ENCODE measurements around the gene GJB3. TPM values are rescaled to one million over a fixed set of nuclear protein-coding genes. Genes with fewer than 3 reads are reported as not detected.

Gene GJB3
- total RNA-seq, 1 experiment from 2014 or later: 63.0 TPM

DNA sequence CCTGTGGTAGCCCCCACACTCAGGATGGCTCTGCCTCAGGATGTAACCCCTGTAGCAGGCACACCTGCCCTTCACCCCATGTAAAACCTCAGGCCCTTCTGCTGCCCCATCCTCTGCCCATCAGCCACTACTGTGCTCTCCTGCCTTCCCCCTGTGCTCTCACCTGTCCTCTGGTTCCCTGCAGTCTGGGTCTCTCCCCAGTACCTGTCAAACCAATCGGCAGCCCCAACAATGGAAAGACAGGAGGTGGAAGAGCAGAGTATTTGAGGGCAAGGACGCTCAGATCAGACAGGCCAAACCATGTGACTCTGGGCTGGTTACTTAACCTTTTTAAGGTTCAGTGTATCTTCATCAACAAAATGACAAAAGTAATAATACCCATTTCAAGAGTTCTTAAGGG lies 47.6 kb downstream of the GJB3 start:
- intact Hi-C loops (cut with micrococcal nuclease; ENCODE audit: unreplicated experiment): no loop called here
- H3K27ac ChIP-seq: no peak overlapping the region
- TF ChIP-seq EZH2 (IDR thresholded peaks at IDR 0.05; ENCODE audit: low read depth): no peak
- TF ChIP-seq, protein P1, sequence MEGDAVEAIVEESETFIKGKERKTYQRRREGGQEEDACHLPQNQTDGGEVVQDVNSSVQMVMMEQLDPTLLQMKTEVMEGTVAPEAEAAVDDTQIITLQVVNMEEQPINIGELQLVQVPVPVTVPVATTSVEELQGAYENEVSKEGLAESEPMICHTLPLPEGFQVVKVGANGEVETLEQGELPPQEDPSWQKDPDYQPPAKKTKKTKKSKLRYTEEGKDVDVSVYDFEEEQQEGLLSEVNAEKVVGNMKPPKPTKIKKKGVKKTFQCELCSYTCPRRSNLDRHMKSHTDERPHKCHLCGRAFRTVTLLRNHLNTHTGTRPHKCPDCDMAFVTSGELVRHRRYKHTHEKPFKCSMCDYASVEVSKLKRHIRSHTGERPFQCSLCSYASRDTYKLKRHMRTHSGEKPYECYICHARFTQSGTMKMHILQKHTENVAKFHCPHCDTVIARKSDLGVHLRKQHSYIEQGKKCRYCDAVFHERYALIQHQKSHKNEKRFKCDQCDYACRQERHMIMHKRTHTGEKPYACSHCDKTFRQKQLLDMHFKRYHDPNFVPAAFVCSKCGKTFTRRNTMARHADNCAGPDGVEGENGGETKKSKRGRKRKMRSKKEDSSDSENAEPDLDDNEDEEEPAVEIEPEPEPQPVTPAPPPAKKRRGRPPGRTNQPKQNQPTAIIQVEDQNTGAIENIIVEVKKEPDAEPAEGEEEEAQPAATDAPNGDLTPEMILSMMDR (conservative IDR thresholded peaks at IDR 0.05): no peak
- H3K36me3 ChIP-seq (ENCODE audit: low read depth): no peaks in the 10 kb centered on the region
- no TSS peak for BruUV-seq (replicated peaks)
- ChIA-PET CTCF (no interaction called here), POLR2A (ENCODE audit: unreplicated experiment) (no interaction called here)
- H3K9me3 ChIP-seq (ENCODE audit: insufficient read depth, low read depth): no peaks in the 10 kb centered on the region
- H2AFZ ChIP-seq: no peak overlapping the region
- H3K27me3 ChIP-seq (ENCODE audit: insufficient read depth, low read depth): no peaks in the 10 kb centered on the region
- no peaks in the 10 kb centered on the region for H3K4me1 ChIP-seq (replicated peaks; ENCODE audit: insufficient read depth)
- no peaks in the 10 kb centered on the region for H3K79me2 ChIP-seq (ENCODE audit: low read depth)
- H3K9me2 ChIP-seq (ENCODE audit: insufficient read depth): no peaks in the 10 kb centered on the region
- H4K20me1 ChIP-seq (ENCODE audit: insufficient read depth): no peaks in the 10 kb centered on the region
- H3K4me2 ChIP-seq: no peak overlapping the region
- no peak for DNase-seq
- H3F3A ChIP-seq (ENCODE audit: insufficient read depth, low read depth): no peaks in the 10 kb centered on the region
- H3K4me3 ChIP-seq: no peak overlapping the region

DNA sequence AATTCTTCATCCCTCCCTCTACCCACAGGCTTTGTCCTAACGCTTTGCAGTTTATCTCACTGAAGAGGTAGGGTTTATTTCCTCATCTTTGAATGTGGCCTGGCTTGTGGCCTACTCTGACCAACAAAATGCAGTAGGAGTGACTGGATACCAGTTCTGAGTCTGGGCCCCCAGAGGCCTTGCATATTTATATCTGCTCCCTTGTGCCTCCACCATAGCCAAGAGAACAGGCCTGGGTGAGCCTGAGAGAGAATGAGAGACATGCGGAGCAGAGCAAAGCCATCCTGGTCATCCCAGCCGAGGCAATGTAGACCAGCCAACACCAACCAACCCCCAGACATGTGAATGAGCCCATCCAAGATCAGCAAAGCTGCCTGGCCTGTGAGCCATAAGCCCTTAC lies 48.2 kb downstream of the GJB3 start:
- H3K27me3 ChIP-seq (ENCODE audit: insufficient read depth, low read depth): no peaks in the 10 kb centered on the region
- no peaks in the 10 kb centered on the region for H3K9me3 ChIP-seq (ENCODE audit: insufficient read depth, low read depth)
- intact Hi-C loops (cut with micrococcal nuclease; ENCODE audit: unreplicated experiment): no loop called here
- H3K27ac ChIP-seq: no peak overlapping the region
- no peaks in the 10 kb centered on the region for H3F3A ChIP-seq (ENCODE audit: insufficient read depth, low read depth)
- H3K4me1 ChIP-seq (replicated peaks; ENCODE audit: insufficient read depth): no peaks in the 10 kb centered on the region
- no peak overlapping the region for H3K4me3 ChIP-seq
- no peaks in the 10 kb centered on the region for H3K9me2 ChIP-seq (ENCODE audit: insufficient read depth)
- CTCF ChIA-PET: no interaction called here
- H4K20me1 ChIP-seq (ENCODE audit: insufficient read depth): no peaks in the 10 kb centered on the region
- no peak overlapping the region for H2AFZ ChIP-seq
- TF ChIP-seq EZH2 (IDR thresholded peaks at IDR 0.05; ENCODE audit: low read depth): no peak
- TF ChIP-seq, protein P1 (conservative IDR thresholded peaks at IDR 0.05): no peak
- no peak overlapping the region for H3K4me2 ChIP-seq
- DNase-seq: no peak
- BruUV-seq (replicated peaks): no TSS peak
- no peaks in the 10 kb centered on the region for H3K79me2 ChIP-seq (ENCODE audit: low read depth)
- H3K36me3 ChIP-seq (ENCODE audit: low read depth): no peaks in the 10 kb centered on the region
- POLR2A ChIA-PET (ENCODE audit: unreplicated experiment): no interaction called here

DNA sequence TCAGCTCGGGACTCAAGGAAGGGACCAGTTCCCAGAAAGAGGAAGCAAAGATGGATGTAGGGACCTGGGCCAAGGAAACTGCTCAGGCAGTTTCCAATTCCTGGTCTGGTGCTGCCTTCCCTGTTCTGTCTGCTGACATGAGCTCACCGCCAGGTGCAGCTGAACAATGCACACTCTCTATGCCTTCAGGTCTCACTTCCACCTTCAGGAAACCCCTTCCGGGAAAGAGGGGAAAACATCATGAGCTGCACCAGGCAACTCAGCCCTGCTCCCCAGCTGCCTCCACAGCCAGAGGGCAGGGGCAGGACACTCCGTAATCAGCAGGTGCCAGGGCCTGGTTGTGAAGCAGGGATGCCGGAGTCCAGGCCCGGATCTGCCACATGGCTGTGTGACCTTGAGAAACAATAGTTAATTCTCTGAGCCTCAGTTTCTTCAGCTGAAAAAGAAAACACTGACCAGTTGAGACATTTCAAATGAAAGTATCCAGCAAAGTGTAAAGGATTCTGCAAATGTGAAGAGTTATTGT lies 50.8 kb downstream of the GJB3 start:
- H3K27me3 ChIP-seq (ENCODE audit: insufficient read depth, low read depth): no peaks in the 10 kb centered on the region
- H3K9me3 ChIP-seq (ENCODE audit: insufficient read depth, low read depth): no peaks in the 10 kb centered on the region
- no peak overlapping the region for H2AFZ ChIP-seq
- H3K9me2 ChIP-seq (ENCODE audit: insufficient read depth): no peaks in the 10 kb centered on the region
- H3K36me3 ChIP-seq (ENCODE audit: low read depth): no peaks in the 10 kb centered on the region
- no TSS peak for BruUV-seq (replicated peaks)
- no peaks in the 10 kb centered on the region for H3K79me2 ChIP-seq (ENCODE audit: low read depth)
- H3K4me1 ChIP-seq (replicated peaks; ENCODE audit: insufficient read depth): no peaks in the 10 kb centered on the region
- H3K4me3 ChIP-seq: no peak overlapping the region
- no peaks in the 10 kb centered on the region for H3F3A ChIP-seq (ENCODE audit: insufficient read depth, low read depth)
- intact Hi-C loops (cut with micrococcal nuclease; ENCODE audit: unreplicated experiment): no loop called here
- ChIA-PET POLR2A (ENCODE audit: unreplicated experiment) (no interaction called here), CTCF (no interaction called here)
- no peaks in the 10 kb centered on the region for H4K20me1 ChIP-seq (ENCODE audit: insufficient read depth)
- no peak for DNase-seq
- no peak overlapping the region for H3K27ac ChIP-seq
- H3K4me2 ChIP-seq: no peak overlapping the region
- TF ChIP-seq, protein P1 (conservative IDR thresholded peaks at IDR 0.05): no peak
- no peak for TF ChIP-seq EZH2 (IDR thresholded peaks at IDR 0.05; ENCODE audit: low read depth)
